ENCODE measurements around the gene JAG1.

- TF ChIP-seq ZNF317 (CRISPR knock-in tag; IDR thresholded peaks at IDR 0.05; ENCODE audit: borderline replicate concordance, low read depth) (no peak), SMAD3 (CRISPR knock-in tag; IDR thresholded peaks at IDR 0.05; ENCODE audit: borderline replicate concordance) (no peak), FOXK1 (CRISPR knock-in tag; IDR thresholded peaks at IDR 0.05) (no peak), JUN (CRISPR knock-in tag; IDR thresholded peaks at IDR 0.05) (no peak), ZBTB21 (CRISPR knock-in tag; IDR thresholded peaks at IDR 0.05; ENCODE audit: borderline replicate concordance) (no peak)
- TF ChIP-seq, protein P1, sequence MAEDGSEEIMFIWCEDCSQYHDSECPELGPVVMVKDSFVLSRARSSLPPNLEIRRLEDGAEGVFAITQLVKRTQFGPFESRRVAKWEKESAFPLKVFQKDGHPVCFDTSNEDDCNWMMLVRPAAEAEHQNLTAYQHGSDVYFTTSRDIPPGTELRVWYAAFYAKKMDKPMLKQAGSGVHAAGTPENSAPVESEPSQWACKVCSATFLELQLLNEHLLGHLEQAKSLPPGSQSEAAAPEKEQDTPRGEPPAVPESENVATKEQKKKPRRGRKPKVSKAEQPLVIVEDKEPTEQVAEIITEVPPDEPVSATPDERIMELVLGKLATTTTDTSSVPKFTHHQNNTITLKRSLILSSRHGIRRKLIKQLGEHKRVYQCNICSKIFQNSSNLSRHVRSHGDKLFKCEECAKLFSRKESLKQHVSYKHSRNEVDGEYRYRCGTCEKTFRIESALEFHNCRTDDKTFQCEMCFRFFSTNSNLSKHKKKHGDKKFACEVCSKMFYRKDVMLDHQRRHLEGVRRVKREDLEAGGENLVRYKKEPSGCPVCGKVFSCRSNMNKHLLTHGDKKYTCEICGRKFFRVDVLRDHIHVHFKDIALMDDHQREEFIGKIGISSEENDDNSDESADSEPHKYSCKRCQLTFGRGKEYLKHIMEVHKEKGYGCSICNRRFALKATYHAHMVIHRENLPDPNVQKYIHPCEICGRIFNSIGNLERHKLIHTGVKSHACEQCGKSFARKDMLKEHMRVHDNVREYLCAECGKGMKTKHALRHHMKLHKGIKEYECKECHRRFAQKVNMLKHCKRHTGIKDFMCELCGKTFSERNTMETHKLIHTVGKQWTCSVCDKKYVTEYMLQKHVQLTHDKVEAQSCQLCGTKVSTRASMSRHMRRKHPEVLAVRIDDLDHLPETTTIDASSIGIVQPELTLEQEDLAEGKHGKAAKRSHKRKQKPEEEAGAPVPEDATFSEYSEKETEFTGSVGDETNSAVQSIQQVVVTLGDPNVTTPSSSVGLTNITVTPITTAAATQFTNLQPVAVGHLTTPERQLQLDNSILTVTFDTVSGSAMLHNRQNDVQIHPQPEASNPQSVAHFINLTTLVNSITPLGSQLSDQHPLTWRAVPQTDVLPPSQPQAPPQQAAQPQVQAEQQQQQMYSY (CRISPR knock-in tag; IDR thresholded peaks at IDR 0.05) = no peak
- TF ChIP-seq, protein P2, sequence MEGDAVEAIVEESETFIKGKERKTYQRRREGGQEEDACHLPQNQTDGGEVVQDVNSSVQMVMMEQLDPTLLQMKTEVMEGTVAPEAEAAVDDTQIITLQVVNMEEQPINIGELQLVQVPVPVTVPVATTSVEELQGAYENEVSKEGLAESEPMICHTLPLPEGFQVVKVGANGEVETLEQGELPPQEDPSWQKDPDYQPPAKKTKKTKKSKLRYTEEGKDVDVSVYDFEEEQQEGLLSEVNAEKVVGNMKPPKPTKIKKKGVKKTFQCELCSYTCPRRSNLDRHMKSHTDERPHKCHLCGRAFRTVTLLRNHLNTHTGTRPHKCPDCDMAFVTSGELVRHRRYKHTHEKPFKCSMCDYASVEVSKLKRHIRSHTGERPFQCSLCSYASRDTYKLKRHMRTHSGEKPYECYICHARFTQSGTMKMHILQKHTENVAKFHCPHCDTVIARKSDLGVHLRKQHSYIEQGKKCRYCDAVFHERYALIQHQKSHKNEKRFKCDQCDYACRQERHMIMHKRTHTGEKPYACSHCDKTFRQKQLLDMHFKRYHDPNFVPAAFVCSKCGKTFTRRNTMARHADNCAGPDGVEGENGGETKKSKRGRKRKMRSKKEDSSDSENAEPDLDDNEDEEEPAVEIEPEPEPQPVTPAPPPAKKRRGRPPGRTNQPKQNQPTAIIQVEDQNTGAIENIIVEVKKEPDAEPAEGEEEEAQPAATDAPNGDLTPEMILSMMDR (IDR thresholded peaks at IDR 0.05) = no peak
- TF ChIP-seq, protein P3, sequence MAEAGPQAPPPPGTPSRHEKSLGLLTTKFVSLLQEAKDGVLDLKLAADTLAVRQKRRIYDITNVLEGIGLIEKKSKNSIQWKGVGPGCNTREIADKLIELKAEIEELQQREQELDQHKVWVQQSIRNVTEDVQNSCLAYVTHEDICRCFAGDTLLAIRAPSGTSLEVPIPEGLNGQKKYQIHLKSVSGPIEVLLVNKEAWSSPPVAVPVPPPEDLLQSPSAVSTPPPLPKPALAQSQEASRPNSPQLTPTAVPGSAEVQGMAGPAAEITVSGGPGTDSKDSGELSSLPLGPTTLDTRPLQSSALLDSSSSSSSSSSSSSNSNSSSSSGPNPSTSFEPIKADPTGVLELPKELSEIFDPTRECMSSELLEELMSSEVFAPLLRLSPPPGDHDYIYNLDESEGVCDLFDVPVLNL (CRISPR knock-in tag; IDR thresholded peaks at IDR 0.05; ENCODE audit: borderline replicate concordance, low read depth) = no peak
Measured at GRCh38 chr20:10663756-10664155, 10.0 kb downstream of the JAG1 start.
